H9 (cell line): ENCODE measurements around the gene DNAJC9. TPM values are rescaled to one million over a fixed set of nuclear protein-coding genes. Genes with fewer than 3 reads are reported as not detected.
A peak's percentile ranks its signal among the peaks of the same experiment; 100 is the strongest.

Experiments used
- DNase-seq: peaks from one replicate; pipeline ENCODE4 v3.0.0-alpha.2; 2017
- H2AFZ ChIP-seq: one replicate; pipeline ENCODE4 v1.6.1; 2013; ENCODE audit warnings: mild to moderate bottlenecking, low read length, control low read depth, moderate library complexity
- H2AK5ac ChIP-seq: 2 replicates; pipeline ENCODE4 v1.6.1; 2013; ENCODE audit warnings: low read length, control low read depth, mixed read lengths; ENCODE audit not compliant: insufficient read length
- H2BK120ac ChIP-seq: one replicate; pipeline ENCODE4 v1.6.1; 2013; ENCODE audit warnings: low read depth, mild to moderate bottlenecking, low read length, control low read depth, inconsistent platforms; ENCODE audit not compliant: poor library complexity, severe bottlenecking
- H2BK12ac ChIP-seq: 2 replicates; pipeline ENCODE4 v1.6.1; 2013; ENCODE audit warnings: low read length, control low read depth, mixed read lengths, low read depth; ENCODE audit not compliant: insufficient read length
- H2BK15ac ChIP-seq: 2 replicates; pipeline ENCODE4 v1.6.1; 2013; ENCODE audit warnings: low read depth, low read length, control low read depth
- H2BK20ac ChIP-seq: one replicate; pipeline ENCODE4 v1.6.1; 2013; ENCODE audit warnings: low read depth, mild to moderate bottlenecking, low read length, control low read depth, inconsistent platforms; ENCODE audit not compliant: poor library complexity, severe bottlenecking
- H2BK5ac ChIP-seq: 2 replicates; pipeline ENCODE4 v1.6.1; 2013; ENCODE audit warnings: low read length, control low read depth, mixed read lengths; ENCODE audit not compliant: insufficient read length
- H3K14ac ChIP-seq: 2 replicates; pipeline ENCODE4 v1.6.1; 2013; ENCODE audit warnings: low read length, control low read depth; ENCODE audit not compliant: insufficient read depth
- H3K18ac ChIP-seq: 2 replicates; pipeline ENCODE4 v1.6.1; 2013; ENCODE audit warnings: low read depth, mild to moderate bottlenecking, mixed read lengths, low read length, control low read depth; ENCODE audit not compliant: insufficient read length
- H3K23ac ChIP-seq: 2 replicates; pipeline ENCODE4 v1.6.1; 2013; ENCODE audit warnings: low read length, control low read depth, mixed read lengths, low read depth; ENCODE audit not compliant: insufficient read length
- H3K23me2 ChIP-seq: 2 replicates; pipeline ENCODE4 v1.6.1; 2013; ENCODE audit warnings: low read depth, mild to moderate bottlenecking, mixed read lengths, low read length, control low read depth; ENCODE audit not compliant: insufficient read length, poor library complexity, severe bottlenecking
- H3K27ac ChIP-seq: 2 replicates; pipeline ENCODE4 v1.5.1; 2013; ENCODE audit warnings: low read length, control low read depth, mixed read lengths, low read depth; ENCODE audit not compliant: insufficient read length
- H3K27me3 ChIP-seq: 2 replicates; pipeline ENCODE4 v1.6.1; 2013; ENCODE audit warnings: low read length, control low read depth, inconsistent platforms; ENCODE audit not compliant: insufficient read depth
- H3K4ac ChIP-seq: 2 replicates; pipeline ENCODE4 v1.6.1; 2013; ENCODE audit warnings: low read depth, mild to moderate bottlenecking, control low read depth, inconsistent platforms, low read length, moderate library complexity
- H3K4me1 ChIP-seq: 2 replicates; pipeline ENCODE4 v1.6.1; 2013; ENCODE audit warnings: low read length, control low read depth, inconsistent platforms; ENCODE audit not compliant: insufficient read depth
- H3K4me2 ChIP-seq: 2 replicates; pipeline ENCODE4 v1.6.1; 2013; ENCODE audit warnings: low read length, control low read depth, mixed read lengths; ENCODE audit not compliant: insufficient read length, insufficient read depth
- H3K56ac ChIP-seq: 2 replicates; pipeline ENCODE4 v1.6.1; 2013; ENCODE audit warnings: low read depth, mild to moderate bottlenecking, mixed read lengths, low read length, control low read depth; ENCODE audit not compliant: insufficient read length
- H3K79me1 ChIP-seq: 2 replicates; pipeline ENCODE4 v1.6.1; 2013; ENCODE audit warnings: low read depth, mild to moderate bottlenecking, moderate library complexity, low read length, control low read depth, inconsistent platforms; ENCODE audit not compliant: insufficient read depth, poor library complexity, severe bottlenecking
- H3K79me2 ChIP-seq: 2 replicates; pipeline ENCODE4 v1.6.1; 2013; ENCODE audit warnings: low read length, control low read depth, inconsistent platforms; ENCODE audit not compliant: insufficient read depth
- H3K9ac ChIP-seq: 2 replicates; pipeline ENCODE4 v1.6.1; 2013; ENCODE audit warnings: low read length, control low read depth, mixed read lengths; ENCODE audit not compliant: insufficient read length; ENCODE audit errors: extremely low read depth
- H3K9me3 ChIP-seq: one replicate; pipeline ENCODE4 v1.6.1; 2013; ENCODE audit warnings: low read depth, low read length, inconsistent platforms; ENCODE audit not compliant: control insufficient read depth
- H3T11ph ChIP-seq: one replicate; pipeline ENCODE4 v1.6.1; 2013; ENCODE audit warnings: mild to moderate bottlenecking, low read length, control low read depth, inconsistent platforms
- H4K20me1 ChIP-seq: one replicate; pipeline ENCODE4 v1.6.1; 2013; ENCODE audit not compliant: control insufficient read depth, insufficient read length, insufficient read depth
- H4K5ac ChIP-seq: 2 replicates; pipeline ENCODE4 v1.6.1; 2013; ENCODE audit warnings: low read depth, mild to moderate bottlenecking, mixed read lengths, low read length, control low read depth; ENCODE audit not compliant: insufficient read length
- H4K8ac ChIP-seq: replicated peaks from 2 replicates; pipeline ENCODE4 v1.6.1; 2013; ENCODE audit warnings: low read length, control low read depth, mixed read lengths, low read depth; ENCODE audit not compliant: insufficient read length
- H4K91ac ChIP-seq: 2 replicates; pipeline ENCODE4 v1.6.1; 2013; ENCODE audit warnings: low read depth, mild to moderate bottlenecking, moderate library complexity, mixed read lengths, low read length, control low read depth; ENCODE audit not compliant: insufficient read length
- H3K27ac Mint-ChIP-seq, 3 experiments: 2 replicates in 2 of 3; 3 replicates in 1 of 3; pipeline ENCODE4 v1.8.0; 2020 to 2021; ENCODE audit warnings: mixed read lengths in 3 of 3, mild to moderate bottlenecking in 1 of 3, moderate library complexity in 1 of 3
- H3K27me3 Mint-ChIP-seq: 2 replicates; pipeline ENCODE4 v1.8.0; 2021; ENCODE audit warnings: low read depth, mild to moderate bottlenecking, moderate library complexity, mixed read lengths
- H3K36me3 Mint-ChIP-seq, 3 experiments: 2 replicates in 2 of 3; 3 replicates in 1 of 3; pipeline ENCODE4 v1.8.0; 2020 to 2021; ENCODE audit warnings: low read depth in 3 of 3, mixed read lengths in 3 of 3; ENCODE audit not compliant: insufficient read depth in 1 of 3
- H3K4me1 Mint-ChIP-seq, 2 experiments: 2 replicates each; pipeline ENCODE4 v1.8.0; 2020; ENCODE audit warnings: mixed read lengths in 2 of 2
- H3K4me3 Mint-ChIP-seq, 2 experiments: 2 replicates in 1 of 2; 3 replicates in 1 of 2; pipeline ENCODE4 v1.8.0; 2020 to 2021; ENCODE audit warnings: mild to moderate bottlenecking in 2 of 2, mixed read lengths in 2 of 2, moderate library complexity in 1 of 2
- H3K9me3 Mint-ChIP-seq, 2 experiments: 2 replicates in 1 of 2; 3 replicates in 1 of 2; pipeline ENCODE4 v1.8.0; 2020; ENCODE audit warnings: mild to moderate bottlenecking in 2 of 2, mixed read lengths in 2 of 2, moderate library complexity in 1 of 2
- WGBS: extraction: QIAGEN DNeasy Blood & Tissue Kit; methylation state at CpG from one replicate; pipeline ENCODE4 v1.1.7; 2013; ENCODE audit warnings: missing lambda C conversion rate, low lambda C conversion rate, mixed read lengths; ENCODE audit not compliant: insufficient read length; ENCODE audit errors: extremely low coverage; 5-methylcytosine and 5-hydroxymethylcytosine counted together
- total RNA-seq: library from RNA; stranded (reverse); gene quantifications from 2 replicates; pipeline ENCODE4 v1.2.1, GENCODE V29; 2021
- TF ChIP-seq, protein P1 (sequence below): fragments of 200-600 bp; sonication (generic); conservative IDR thresholded peaks from 3 replicates; pipeline ENCODE4 v1.8.0; 2021; ENCODE audit warnings: antibody characterized with exemption, mild to moderate bottlenecking

Gene DNAJC9
- total RNA-seq, 1 experiment from 2014 or later = 45.7 TPM

DNA sequence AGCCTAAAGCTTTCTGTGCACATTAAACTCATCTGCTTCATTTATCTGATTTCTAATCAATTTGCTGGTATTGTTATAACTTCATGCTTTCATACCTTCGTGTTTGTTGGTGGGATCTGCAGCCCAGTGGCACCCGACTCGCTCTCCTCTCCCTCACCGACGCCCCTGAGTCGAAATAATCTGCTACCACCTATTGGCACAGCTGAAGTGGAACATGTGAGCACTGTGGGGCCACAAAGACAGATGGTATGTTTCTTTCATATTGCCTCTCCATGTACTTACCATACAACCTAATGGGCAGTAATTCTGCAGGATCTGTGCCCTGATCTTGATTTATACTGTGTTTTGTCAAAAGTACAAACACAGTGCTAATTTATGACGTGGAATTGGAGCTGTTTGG is 12.4 kb downstream of the DNAJC9 start:
- no peaks in the 10 kb centered on the region for H3K27me3 ChIP-seq
- H3K9ac ChIP-seq = no peak overlapping the region
- H3K18ac ChIP-seq = no peak overlapping the region
- TF ChIP-seq, protein P1, sequence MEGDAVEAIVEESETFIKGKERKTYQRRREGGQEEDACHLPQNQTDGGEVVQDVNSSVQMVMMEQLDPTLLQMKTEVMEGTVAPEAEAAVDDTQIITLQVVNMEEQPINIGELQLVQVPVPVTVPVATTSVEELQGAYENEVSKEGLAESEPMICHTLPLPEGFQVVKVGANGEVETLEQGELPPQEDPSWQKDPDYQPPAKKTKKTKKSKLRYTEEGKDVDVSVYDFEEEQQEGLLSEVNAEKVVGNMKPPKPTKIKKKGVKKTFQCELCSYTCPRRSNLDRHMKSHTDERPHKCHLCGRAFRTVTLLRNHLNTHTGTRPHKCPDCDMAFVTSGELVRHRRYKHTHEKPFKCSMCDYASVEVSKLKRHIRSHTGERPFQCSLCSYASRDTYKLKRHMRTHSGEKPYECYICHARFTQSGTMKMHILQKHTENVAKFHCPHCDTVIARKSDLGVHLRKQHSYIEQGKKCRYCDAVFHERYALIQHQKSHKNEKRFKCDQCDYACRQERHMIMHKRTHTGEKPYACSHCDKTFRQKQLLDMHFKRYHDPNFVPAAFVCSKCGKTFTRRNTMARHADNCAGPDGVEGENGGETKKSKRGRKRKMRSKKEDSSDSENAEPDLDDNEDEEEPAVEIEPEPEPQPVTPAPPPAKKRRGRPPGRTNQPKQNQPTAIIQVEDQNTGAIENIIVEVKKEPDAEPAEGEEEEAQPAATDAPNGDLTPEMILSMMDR = no peak
- peaks cover 4 to 24% (median 22%) of the 10 kb centered on the region in 3 experiments; a peak in 6 of 7 replicates for H3K36me3 Mint-ChIP-seq
- no peak overlapping the region for H4K5ac ChIP-seq
- H3K4me3 Mint-ChIP-seq = no peak overlapping the region
- no peaks in the 10 kb centered on the region for H3K79me1 ChIP-seq
- no peak overlapping the region for H2BK120ac ChIP-seq
- no peak overlapping the region for H3K56ac ChIP-seq
- no peaks in the 10 kb centered on the region for H3K9me3 Mint-ChIP-seq
- H3K27me3 Mint-ChIP-seq = no peaks in the 10 kb centered on the region
- H3K27ac Mint-ChIP-seq = peak overlapping the region in 1 of 3 experiments; percentile 52; a peak in 1 of 7 replicates
- no peak overlapping the region for H3K14ac ChIP-seq
- H3K4me1 Mint-ChIP-seq = no peaks in the 10 kb centered on the region
- H2AK5ac ChIP-seq = no peak overlapping the region
- no peak overlapping the region for H4K8ac ChIP-seq
- WGBS = no CpG with 5 or more reads among the region's 7 CpGs
- no peaks in the 10 kb centered on the region for H4K20me1 ChIP-seq
- no peak overlapping the region for H3K27ac ChIP-seq
- no peak overlapping the region for H3K4me2 ChIP-seq
- H3K4me1 ChIP-seq = no peaks in the 10 kb centered on the region
- no peaks in the 10 kb centered on the region for H3K79me2 ChIP-seq
- H2AFZ ChIP-seq = no peak overlapping the region
- no peak overlapping the region for H4K91ac ChIP-seq
- H2BK20ac ChIP-seq = no peak overlapping the region
- no peak overlapping the region for H2BK5ac ChIP-seq
- H3K23ac ChIP-seq = no peak overlapping the region
- H3K9me3 ChIP-seq = no peaks in the 10 kb centered on the region
- no peak overlapping the region for H2BK12ac ChIP-seq
- no peak overlapping the region for H3K4ac ChIP-seq
- no peak overlapping the region for H2BK15ac ChIP-seq
- no peak overlapping the region for H3T11ph ChIP-seq
- H3K23me2 ChIP-seq = no peaks in the 10 kb centered on the region
- no peak for DNase-seq
